NCI-H524 (cell line): Measurements from ENCODE around the gene MFSD11.
"Not testable (repeated sequence)": the region's sequence is repeated elsewhere in the genome, so short reads cannot be mapped to it uniquely, and the experiment has no call there.

Source experiments
- DNase-seq, 2 experiments: peaks; one replicate each; lab custom pipeline; 2025; lab: John Stamatoyannopoulos, UW

Gene MFSD11

GRCh38 chr17:76747716-76748363 lies 9.9 kb downstream of the MFSD11 start:
- no peak for DNase-seq

DNA sequence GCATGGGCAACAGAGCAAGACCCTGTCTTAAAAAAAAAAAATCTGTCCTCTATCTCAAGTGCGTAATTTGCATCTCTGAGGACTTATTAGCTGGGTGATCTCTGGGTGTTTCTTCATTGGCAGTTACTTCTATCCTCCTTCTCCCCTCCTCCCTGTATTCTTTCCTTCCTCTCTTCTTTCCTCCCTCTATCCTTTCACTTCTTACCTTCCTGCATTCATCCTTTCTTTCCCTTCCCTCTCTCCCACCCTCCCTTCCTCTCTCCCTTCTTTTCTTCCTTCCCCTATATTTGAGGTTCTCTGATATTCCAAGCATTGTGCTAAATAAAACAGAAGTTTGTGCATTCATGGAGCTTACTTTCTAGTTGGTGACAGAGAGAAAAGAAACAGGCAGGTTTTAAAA lies 10.7 kb downstream of the MFSD11 start:
- no peak for DNase-seq

GRCh38 chr17:76751416-76751993 lies 13.6 kb downstream of the MFSD11 start:
- no peak for DNase-seq

DNA sequence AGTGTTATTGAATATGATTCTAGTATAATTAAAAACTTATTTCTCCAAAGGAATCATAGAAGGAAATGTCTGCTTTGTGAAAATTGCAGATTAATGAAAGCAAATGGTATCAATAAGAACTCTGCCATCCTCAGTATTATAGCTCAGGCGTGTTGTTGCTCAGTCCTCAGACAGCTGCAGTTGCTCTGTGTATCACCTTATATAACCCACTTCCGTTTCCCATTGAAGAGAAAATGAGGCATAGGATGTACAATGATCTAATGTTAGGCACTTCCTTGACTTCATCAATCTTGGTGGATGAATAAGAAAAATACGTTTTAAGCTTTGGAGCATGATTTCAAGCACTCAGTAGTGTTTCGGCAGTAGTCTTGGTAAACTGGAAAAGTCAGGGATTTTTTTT lies 14.1 kb downstream of the MFSD11 start:
- DNase-seq = no peak

DNA sequence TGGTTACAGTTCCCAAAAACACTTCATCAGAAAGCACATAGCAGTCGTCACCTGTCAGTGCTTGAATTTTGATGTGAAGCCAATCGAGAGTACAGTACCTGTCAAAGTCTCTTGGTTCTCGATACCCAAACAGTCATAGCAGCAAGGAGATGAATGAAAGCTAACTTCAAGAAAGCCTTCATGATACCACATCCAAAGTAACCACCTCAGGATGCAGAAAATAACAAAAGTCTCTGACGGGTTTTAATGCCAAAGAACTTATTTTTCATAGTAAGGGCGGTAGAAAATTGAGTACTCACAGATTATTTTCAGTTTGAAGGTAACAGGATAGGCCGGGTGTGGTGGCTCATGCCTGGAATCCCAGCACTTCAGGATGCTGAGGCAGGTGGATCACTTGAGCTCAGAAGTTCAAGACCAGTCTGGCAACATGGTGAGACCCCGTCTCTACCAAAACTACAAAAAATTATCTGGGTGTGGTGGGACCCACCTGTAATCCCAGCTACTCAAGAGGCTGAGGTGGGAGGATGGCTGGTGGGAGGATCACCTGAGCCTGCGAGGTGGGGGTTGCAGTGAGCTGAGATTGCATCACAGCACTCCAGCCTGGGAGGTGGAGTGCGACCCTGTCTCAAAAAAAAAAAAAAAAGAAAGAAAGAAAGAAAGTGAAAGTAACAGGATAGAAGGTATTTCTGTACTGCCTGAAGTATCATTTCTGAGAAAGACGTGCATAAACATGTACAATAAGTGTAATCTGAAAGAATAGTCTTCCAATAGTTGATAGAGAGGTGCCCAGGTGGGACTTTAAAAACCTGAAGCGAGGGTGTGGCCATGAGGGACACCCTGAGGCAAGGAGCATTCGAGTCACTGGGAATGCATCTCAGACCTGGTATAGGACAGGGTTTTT lies 15.4 kb downstream of the MFSD11 start:
- DNase-seq = no peak

DNA sequence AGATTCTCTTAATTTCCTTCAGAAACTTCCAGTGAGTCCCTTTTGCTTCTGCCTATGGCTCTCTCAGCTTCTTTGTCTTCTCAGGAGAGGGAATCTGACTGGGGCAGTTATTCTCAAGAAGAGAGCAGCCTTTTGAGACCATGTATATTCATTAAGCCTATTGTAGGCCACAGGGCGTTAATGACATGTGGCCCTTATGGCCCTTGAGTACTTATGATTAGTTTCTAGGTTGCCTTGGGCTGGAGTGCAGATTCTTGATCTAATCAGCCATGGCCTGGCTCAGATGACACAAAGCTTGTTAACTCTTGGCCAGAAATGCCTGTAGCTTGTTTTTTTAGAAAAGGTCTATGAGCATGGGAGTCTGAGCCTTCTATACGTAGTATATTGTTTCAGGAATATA lies 17.4 kb downstream of the MFSD11 start:
- DNase-seq = peak; percentile 30 to 71

GRCh38 chr17:76757256-76757655 lies 19.3 kb downstream of the MFSD11 start:
- no peak for DNase-seq

GRCh38 chr17:76758570-76758969 lies 20.7 kb downstream of the MFSD11 start:
- no peak for DNase-seq

DNA sequence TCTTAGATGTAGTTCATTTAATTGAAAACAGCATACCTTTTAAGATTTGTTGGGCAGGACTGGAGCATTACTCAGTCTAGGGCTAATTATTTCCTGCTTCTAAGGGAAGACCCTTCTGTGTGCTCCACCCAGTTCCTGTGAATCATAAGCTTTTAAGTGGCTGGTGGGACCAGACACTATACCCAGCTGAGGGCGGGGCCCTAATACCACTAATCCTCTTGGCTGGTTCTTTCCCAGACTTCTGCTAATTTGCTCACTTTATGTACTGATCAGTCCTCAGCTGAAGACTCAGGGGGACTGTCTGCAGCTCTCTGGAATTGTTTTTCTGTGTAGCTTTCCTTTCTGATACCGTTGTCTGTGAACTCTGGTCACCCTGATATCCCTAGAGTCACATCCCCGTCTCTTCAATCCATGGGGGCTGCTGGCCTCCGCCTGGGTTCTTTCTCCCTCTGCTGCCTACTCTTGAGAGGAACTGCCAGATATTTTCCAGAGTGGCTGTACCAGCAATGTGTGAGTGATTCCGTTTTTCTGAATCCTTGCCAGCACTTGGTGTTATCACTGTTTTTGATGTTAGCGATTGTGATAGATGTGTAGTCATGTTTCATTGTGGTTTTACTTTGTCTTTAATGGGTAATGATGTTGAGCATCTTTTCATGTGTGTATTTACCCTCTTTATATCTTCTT lies 35.1 kb downstream of the MFSD11 start:
- DNase-seq = peak; percentile 96 to 97

DNA sequence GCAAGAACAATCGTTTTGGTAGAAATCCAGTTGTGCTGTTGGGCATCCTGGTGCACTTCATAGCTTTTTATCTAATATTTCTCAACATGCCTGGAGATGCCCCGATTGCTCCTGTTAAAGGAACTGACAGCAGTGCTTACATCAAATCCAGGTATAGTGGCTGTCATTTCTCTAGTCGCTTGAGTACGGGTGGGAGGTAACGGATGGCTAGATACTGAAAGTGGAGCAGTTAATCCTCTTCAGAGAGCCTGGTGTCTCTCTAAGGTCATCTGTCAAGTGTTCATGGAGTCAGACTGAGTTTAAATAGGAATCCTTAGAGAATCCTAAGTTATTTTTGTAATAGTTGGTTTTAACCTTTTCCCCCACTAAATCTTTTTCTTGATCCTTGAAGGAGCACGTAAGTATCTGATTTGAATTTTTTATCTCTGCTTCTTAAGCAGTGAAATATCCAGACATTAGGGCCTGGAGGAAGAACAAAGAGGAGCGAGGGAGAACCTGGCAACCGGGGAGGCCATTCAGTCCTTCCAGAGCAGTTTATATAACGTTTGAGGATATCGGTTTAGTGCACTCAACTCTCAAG lies 37.2 kb downstream of the MFSD11 start:
- DNase-seq = peak in 1 of 2 experiments; percentile 26

DNA sequence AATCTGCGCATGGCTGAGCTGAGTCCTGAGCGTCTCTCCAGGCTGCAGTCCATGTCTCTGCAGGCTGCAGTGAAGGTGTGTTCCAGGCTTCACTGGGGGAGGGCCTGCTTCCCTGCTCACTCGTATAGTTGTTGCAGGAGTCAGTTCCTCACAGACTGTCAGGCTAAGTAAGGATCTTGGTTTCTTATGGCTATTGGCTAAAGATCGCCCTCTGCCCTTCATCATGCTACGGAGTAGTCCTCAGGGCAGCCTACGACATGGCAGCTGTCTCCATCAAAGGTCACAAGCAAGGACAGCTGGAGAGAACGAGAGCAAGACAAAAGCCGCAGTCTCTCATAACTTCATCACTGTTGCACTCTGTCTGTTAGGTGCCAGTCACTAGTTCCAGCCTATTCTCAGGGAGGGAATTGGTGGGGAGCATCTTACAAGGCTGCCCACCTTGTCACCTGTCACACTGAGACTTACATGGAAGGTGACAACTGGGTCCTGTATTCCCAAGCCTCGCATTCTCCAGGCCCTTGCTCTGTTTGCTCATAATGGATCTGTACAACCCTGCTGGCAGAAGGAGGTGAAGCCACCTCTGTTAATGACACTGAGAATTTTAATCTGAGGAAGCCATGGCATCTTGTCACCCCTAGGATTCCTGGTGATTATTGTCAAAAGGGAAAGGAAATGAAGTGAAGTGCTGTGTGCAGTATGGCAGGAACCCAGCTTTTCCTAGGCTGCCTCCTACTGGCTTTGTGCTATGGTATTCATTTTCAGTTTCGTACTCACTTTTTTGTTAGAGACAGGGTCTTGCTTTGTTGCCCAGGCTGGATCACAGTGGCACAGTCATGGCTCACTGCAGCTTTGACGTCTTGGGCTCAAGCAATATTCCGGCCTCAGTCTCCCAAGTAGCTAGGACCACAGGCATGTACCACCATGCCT lies 43.4 kb downstream of the MFSD11 start:
- peak in 1 of 2 experiments; percentile 32 for DNase-seq

DNA sequence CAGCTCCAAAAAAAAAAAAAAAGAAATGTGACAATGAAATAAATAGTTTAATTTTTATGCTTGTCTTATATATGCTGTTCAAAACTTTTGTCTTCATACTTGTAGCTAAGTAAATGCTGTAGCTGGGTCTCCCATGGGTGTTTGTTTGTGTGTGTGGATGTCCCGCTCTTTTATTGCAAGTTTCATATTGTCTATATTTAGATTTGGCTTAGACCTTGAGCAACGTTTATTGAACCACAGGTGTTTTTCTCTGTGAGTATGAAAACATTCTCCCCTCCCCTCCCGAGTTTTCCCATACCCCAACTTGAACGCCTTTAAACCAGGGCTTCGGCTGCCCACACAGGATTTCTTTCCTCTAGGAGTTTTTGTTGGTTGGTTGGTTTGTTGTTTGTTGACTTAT lies 45.2 kb downstream of the MFSD11 start:
- DNase-seq = no peak

- no peak for DNase-seq
Measured at GRCh38 chr17:76784926-76785325, 47.0 kb downstream of the MFSD11 start.

GRCh38 chr17:76787866-76788265 lies 49.9 kb downstream of the MFSD11 start:
- not testable (repeated sequence) for DNase-seq

- DNase-seq = no peak
Measured at GRCh38 chr17:76789235-76789788, 51.4 kb downstream of the MFSD11 start.

DNA sequence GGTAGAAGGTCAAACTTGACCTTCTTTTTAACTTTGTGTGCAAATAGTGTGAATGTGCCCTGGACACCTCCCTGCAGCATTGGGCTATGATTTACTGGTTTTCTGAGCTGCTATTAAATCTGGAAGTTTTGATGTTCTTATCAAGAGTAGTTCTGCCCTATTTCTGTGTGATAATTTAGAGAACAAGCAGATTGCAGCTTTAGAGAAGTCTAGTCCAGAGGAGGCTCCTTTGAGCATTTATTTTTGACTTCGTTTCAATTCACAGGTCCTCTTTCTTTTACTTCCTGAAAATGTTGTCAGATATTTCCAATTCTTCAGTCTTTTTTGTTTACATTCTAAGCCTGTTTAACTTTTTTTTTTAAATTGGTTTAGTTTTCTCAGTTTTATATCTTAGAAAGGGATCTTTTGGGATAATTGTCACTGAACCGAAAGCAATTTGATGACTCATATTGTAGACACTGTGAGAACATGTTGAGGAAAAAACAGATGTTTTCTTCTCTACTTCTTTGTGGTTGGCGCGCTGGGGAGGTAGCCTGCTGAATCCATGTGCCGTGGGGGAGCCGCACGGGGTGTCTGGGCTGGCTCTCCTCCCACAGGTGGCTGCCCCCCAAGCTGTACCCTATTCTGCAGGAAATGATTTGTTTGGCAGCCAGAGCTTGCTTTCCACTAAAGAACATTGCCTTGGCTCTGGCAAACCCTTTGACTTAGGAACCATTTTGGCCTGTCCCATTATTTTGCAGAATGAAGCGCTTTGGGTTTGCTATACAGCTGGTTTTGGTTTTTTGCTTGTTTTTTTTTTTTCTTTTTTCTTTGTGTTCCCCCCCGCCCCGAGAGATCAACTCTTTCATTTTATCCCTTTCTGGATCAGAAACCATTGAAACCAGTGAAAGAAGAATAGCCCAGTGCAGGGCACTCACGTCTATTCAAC lies 53.4 kb downstream of the MFSD11 start:
- no peak for DNase-seq

GRCh38 chr17:76792348-76792747 lies 54.4 kb downstream of the MFSD11 start:
- no peak for DNase-seq

- DNase-seq = peak; percentile 67 to 78
Measured at GRCh38 chr17:76793775-76794174, 55.9 kb downstream of the MFSD11 start.

- DNase-seq = no peak
Measured at GRCh38 chr17:76796081-76796480, 58.2 kb downstream of the MFSD11 start.
